SH-SY5Y (cell line): ENCODE measurements around the gene MT1X.
A peak's percentile ranks its signal among the peaks of the same experiment; 100 is the strongest.

Experiments
- GATA2 ChIP-seq: IDR thresholded peaks from 2 replicates; pipeline ENCODE4 v1.6.1; 2011; ENCODE audit warnings: mild to moderate bottlenecking, low read depth, low read length
- GATA3 ChIP-seq: IDR thresholded peaks from 2 replicates; pipeline ENCODE4 v1.6.1; 2011; ENCODE audit warnings: low read depth, mild to moderate bottlenecking, low read length, moderate library complexity

Gene MT1X

GRCh38 chr16:56684926-56685590 is 2.8 kb downstream of the MT1X start:
- no peak for TF ChIP-seq GATA2
- TF ChIP-seq GATA3 = no peak

GRCh38 chr16:56686758-56687157 is 4.5 kb downstream of the MT1X start:
- no peak for TF ChIP-seq GATA2
- no peak for TF ChIP-seq GATA3

GRCh38 chr16:56688762-56689161 is 6.5 kb downstream of the MT1X start:
- TF ChIP-seq GATA2 (no peak), GATA3 (no peak)

GRCh38 chr16:56689171-56689570 is 6.9 kb downstream of the MT1X start:
- TF ChIP-seq GATA2 (no peak), GATA3 (no peak)

- TF ChIP-seq GATA3 (no peak), GATA2 (no peak)
These were observed 8.3 kb downstream of the MT1X start for GRCh38 chr16:56690420-56691122.

GRCh38 chr16:56691885-56692284 is 9.6 kb downstream of the MT1X start:
- no peak for TF ChIP-seq GATA2
- no peak for TF ChIP-seq GATA3

- no peak for TF ChIP-seq GATA3
- TF ChIP-seq GATA2 = no peak
These were observed 13.0 kb downstream of the MT1X start for GRCh38 chr16:56695246-56695645.

GRCh38 chr16:56697456-56698155 is 15.3 kb downstream of the MT1X start:
- TF ChIP-seq GATA2 = no peak
- TF ChIP-seq GATA3 = no peak

GRCh38 chr16:56700195-56700594 is 17.9 kb downstream of the MT1X start:
- TF ChIP-seq GATA2 (no peak), GATA3 (no peak)

GRCh38 chr16:56700631-56701030 is 18.4 kb downstream of the MT1X start:
- TF ChIP-seq GATA2 (no peak), GATA3 (no peak)

- TF ChIP-seq GATA2 (no peak), GATA3 (no peak)
These were observed 19.3 kb downstream of the MT1X start for GRCh38 chr16:56701534-56701933.

GRCh38 chr16:56702836-56703235 is 20.6 kb downstream of the MT1X start:
- TF ChIP-seq GATA2 (no peak), GATA3 (no peak)

GRCh38 chr16:56708525-56709442 is 26.5 kb downstream of the MT1X start:
- TF ChIP-seq GATA3 (0 out of 2 replicates have a peak, but pooled peaks have one; percentile 51), GATA2 (peak; percentile 86)
